Lower leg skin (tissue), 3 donors: ENCODE measurements around the gene UBL5.

Experiments
- POLR2A ChIP-seq, 2 donors: fragments of 450-650 bp; IDR thresholded peaks; one replicate each; pipeline ENCODE4 v1.6.1; 2016 to 2017; ENCODE audit warnings: antibody characterized with exemption in 2 of 2, mild to moderate bottlenecking in 1 of 2, moderate library complexity in 1 of 2
- TF ChIP-seq, protein P1 (sequence below), 3 donors: fragments of 450-650 bp; IDR thresholded peaks; one replicate each; pipeline ENCODE4 v1.5.1; 2016; ENCODE audit warnings: antibody characterized with exemption in 3 of 3, mild to moderate bottlenecking in 3 of 3, moderate library complexity in 2 of 3

DNA sequence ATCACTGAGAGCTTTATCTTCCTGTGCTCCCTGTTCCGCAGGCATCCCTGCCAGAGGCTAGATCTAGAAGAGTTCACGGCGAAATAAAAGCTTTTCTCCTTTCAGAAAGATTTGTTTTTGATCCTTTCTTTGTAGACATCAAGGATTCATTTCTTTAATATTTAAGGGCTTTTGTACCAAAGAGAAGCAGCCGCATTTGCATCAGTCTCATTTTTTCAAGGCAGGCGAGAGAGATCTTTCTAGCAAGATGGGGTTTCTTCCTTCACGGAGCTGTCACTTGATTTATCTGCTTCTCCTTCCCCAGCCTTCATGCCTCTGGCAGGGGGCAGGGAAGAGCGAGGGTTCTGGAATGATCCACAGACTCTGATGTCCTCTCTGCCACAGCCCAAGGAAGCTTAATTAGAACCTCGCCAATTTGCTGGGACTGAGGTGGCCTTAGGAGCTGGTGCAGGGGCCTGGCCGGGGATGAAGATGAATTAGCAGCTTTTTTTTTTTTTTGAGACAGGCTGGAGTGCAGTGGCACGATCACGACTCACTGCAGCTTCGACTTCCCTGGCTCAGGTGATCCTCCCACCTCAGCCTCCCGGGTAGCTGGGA is 47.4 kb downstream of the UBL5 start:
- TF ChIP-seq, protein P1, sequence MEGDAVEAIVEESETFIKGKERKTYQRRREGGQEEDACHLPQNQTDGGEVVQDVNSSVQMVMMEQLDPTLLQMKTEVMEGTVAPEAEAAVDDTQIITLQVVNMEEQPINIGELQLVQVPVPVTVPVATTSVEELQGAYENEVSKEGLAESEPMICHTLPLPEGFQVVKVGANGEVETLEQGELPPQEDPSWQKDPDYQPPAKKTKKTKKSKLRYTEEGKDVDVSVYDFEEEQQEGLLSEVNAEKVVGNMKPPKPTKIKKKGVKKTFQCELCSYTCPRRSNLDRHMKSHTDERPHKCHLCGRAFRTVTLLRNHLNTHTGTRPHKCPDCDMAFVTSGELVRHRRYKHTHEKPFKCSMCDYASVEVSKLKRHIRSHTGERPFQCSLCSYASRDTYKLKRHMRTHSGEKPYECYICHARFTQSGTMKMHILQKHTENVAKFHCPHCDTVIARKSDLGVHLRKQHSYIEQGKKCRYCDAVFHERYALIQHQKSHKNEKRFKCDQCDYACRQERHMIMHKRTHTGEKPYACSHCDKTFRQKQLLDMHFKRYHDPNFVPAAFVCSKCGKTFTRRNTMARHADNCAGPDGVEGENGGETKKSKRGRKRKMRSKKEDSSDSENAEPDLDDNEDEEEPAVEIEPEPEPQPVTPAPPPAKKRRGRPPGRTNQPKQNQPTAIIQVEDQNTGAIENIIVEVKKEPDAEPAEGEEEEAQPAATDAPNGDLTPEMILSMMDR (IDR thresholded peaks at IDR 0.05) = no peak
- TF ChIP-seq POLR2A (IDR thresholded peaks at IDR 0.05) = no peak
